Fibroblast of skin of right quadriceps (primary cell): ENCODE data around the gene ZNF512.
A peak's percentile ranks its signal among the peaks of the same experiment; 100 is the strongest.
"Not testable (repeated sequence)": the region's sequence is repeated elsewhere in the genome, so short reads cannot be mapped to it uniquely, and the experiment has no call there.

ENCODE experiments used
- DNase-seq: peaks from one replicate; pipeline ENCODE4 v3.0.0-alpha.2; 2013

ZNF512 gene

DNA sequence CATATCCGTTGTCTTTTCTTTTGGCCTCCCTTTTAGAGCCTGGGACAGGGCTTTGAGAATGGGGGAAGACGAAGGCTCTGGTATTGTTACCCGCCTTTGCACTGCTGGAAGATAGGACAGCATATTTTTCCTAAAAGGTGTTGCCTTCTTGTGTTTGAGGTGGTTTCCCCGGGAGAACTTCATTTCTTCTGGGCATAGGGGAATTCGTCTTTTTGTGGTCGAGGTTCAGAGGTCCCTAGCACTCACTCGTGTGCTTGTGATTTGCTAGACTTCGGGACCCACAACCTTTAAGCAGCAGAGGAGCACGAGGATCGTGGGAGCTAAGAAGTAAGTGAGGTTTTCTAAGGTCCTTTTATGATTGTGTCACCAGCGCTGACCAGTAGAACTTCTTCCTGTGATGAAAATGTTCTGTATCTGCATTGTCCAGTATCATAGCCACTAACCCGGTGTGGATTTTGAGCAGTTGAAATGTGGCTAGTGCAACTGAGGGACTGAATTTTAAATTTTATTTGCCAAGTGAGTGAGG lies 611 bp downstream of the ZNF512 start:
- no peak for DNase-seq

DNA sequence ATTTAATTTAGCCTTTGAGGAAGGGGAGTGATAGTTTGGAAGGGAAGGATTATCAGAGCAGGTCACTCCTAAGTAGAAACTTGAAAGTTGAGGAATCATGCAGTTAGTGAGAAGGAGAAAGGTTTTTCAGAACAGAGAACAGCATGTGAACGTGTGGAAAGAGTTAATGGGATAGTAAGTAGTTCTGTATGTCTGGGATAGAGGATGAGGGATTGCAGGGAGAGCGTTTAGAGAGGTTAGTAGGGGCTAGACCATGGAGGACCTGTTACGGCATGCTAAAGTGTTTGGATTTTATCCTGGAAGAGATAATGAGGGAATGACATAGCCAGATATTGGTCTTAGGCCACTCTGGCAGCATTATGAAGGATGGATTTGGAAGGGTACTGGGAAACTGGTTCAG lies 1.8 kb downstream of the ZNF512 start:
- DNase-seq = no peak

DNA sequence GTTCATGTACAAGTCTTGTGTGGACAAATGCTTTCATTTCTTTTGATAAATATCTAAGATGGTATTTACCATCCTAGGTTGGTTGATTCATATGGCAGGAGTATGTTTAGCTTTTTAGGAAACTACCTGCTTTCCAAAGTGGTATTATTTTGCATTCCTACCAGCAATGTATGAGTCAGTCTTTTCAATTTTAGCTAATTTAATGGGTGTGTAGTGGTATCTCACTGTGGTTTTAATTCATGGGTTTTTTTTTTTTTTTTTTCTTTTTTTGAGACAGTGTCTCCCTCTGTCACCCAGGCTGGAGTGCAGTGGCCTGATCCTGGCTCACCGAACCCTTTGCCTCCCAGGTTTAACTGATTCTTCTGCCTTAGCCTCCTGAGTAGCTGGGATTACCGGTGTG lies 4.2 kb downstream of the ZNF512 start:
- no peak for DNase-seq

GRCh38 chr2:27588308-27588707 lies 5.5 kb downstream of the ZNF512 start:
- DNase-seq = peak; percentile 10

GRCh38 chr2:27591745-27592144 lies 8.9 kb downstream of the ZNF512 start:
- peak; percentile 7 for DNase-seq

DNA sequence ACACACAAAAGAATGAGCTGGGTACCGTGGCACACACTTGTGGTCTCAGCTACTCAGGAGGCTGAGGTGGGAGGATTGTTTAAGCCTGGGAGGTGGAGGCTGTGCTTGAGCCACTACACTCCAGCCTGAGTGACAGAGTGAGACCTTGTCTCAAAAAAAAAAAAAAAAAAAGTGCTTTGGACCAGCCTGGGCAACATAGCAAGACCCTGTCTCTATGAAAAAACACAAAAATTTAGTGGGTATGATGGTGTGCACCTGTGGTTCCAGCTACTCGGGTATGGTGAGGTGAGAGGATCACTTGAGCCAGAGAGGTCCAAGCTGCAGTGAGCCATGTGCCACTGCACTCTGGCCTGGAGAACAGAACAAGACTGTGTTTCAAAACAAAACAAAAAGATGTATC lies 10.4 kb downstream of the ZNF512 start:
- DNase-seq = no peak

DNA sequence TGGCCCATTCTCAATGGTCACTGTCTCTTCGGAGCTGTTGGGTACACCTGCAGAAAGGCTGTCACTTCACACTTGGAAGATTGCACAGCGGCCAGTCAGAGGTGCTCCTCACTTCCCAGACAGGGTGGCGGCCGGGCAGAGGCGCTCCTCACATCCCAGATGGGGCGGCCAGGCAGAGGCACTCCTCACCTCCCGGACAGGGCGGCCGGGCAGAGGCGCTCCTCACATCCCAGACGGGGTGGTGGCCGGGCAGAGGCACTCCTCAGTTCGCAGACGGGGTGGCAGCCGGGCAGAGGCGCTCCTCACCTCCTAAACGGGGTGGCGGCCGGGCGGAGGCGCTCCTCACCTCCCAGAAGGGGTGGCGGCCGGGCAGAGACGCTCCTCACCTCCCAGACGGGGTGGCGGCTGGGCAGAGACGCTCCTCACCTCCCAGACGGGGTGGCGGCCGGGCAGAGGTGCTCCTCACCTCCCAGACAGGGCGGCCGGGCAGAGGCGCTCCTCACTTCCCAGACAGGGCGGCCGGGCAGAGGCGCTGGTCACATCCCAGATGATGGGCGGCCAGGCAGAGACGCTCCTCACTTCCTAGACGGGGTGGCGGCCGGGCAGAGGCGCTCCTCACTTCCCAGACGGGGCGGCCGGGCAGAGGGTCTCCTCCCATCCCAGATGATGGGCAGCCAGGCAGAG lies 11.3 kb downstream of the ZNF512 start:
- not testable (repeated sequence) for DNase-seq

- DNase-seq = not testable (repeated sequence)
Observed at GRCh38 chr2:27595412-27595811, 12.6 kb downstream of the ZNF512 start.

- DNase-seq = no peak
Observed at GRCh38 chr2:27596627-27597026, 13.8 kb downstream of the ZNF512 start.

- DNase-seq = no peak
Observed at GRCh38 chr2:27606611-27607010, 23.8 kb downstream of the ZNF512 start.

DNA sequence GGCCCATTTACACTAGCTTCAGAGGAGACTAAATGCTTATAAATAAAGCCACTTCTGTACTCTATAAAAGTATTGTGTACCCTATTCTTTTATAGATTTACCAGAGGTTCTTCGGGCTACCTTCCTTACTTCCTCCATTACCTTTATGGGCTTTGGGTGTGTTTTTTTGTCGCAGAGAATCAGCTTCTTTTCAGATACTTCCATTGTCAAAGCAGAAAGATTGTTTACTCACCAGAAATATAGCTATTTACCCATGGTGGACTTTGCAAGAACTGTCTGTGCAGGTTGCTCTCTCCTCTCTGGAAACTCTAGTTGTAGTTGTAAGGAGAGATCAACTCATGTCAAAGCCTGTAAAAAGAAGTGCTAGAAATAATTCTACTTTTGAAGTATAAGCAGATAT lies 31.1 kb downstream of the ZNF512 start:
- no peak for DNase-seq

GRCh38 chr2:27615316-27615715 lies 32.5 kb downstream of the ZNF512 start:
- DNase-seq = no peak

- DNase-seq = no peak
Observed at GRCh38 chr2:27621524-27621923, 38.7 kb downstream of the ZNF512 start.

DNA sequence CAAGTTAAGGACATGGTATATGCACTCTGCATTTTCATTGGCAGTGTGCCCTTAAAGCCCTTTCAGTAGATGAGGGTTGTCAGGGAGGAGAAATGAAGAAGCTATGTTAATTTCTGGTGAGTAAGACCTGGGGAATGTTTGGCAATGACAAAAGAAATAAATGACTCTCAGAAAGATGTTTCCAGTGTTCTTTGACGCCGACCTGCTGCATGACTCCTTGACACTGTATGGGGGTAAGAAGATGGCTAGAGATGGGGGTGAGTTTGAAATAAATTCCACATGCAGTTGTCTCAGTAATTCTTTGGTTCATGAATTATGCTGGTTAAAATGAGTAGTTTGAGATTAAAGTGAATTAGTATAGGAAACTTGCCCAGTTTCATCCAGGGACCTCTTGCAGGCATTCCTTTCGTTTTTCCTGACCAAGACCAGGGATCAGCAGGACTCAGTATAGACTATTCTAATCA lies 40.1 kb downstream of the ZNF512 start:
- peak; percentile 95 for DNase-seq

GRCh38 chr2:27624943-27625342 lies 42.1 kb downstream of the ZNF512 start:
- no peak for DNase-seq

DNA sequence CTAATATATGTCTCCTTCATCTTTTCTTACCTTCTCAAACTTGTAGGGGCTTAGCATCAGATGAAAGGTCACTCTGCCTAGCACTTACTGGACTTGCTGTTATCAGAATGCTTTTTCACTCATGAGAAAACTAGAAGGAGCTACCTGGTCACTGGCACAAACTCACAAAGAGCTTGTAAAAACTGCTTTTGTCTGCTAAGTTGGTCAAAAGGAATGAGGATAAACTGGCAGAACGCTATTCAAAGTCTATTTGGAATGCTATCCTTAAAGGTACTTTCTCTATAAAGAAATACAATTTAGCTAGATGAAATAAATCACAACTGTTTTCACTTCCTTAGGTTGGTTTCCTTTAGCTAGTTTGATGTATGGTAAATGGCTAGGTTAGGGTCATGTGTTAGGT lies 43.5 kb downstream of the ZNF512 start:
- DNase-seq = not testable (repeated sequence)

DNA sequence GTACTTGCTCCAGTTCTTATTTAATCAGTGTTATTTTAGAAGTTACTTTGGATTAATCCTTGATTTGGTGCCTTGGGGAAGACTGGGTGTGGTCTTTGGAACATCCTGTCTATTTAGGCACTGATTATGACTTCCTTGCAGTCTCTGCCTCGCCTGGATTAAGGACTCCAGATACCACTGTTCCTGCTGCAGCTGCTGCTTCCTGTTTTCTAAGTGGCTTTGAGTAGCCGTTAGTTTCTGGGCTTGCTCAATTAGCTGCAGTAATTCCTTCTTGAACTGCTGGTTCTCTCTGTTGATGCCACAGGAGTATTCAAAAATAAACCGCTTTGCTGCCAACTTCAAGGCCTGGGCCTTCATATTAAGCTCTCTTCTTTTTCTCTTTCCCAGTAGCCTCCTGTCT lies 44.1 kb downstream of the ZNF512 start:
- not testable (repeated sequence) for DNase-seq

GRCh38 chr2:27627963-27628766 lies 45.3 kb downstream of the ZNF512 start:
- DNase-seq = peak; percentile 89

DNA sequence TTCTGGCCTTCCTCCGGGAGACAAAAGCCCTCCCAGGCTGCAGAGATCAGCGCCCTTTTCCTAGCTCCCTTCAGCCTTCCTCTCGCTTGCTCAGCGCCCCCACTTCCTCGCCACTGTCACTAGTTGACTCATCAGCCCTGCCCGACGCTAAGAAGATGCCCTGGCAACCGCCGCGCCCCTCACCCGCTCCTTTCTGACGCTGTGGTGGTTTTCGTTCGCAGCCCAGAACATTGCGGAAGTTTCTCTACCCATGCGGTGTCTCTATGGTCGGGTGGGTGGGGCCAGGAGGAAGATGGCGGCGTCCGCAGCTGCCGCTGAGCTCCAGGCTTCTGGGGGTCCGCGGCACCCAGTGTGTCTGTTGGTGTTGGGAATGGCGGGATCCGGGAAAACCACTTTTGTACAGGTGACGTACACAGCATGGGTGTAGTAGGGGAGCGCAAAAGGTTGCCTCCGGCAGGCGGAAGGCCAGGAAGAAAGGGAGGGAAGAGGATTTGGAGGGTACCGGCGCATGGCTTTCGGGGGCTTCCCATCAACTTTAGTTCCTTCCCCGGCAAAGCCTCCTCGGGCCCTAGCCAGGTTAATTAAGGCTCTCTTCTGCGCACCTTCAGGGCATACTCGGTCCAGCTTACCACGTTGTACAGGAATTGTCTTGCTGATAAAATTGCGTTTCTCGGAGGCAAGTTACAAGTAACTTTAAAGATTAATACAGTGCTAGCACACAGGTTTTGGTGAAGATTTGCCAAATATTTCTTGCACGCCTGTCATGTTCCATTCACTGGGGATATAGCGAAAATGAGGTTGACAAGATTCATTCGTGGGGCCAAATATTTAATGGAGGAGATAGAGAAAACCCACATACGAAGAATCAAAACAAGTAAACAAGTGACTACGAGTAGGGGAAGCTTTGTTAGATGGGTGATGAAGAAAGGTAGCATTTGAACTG lies 46.2 kb downstream of the ZNF512 start, which contains the start of the genes CCDC121 and GPN1:
Gene CCDC121, minus strand, starts transcription at position 246 of the 943 bp plus-strand sequence. CDS start 1,213 bp downstream, outside the sequence.
Gene GPN1, plus strand, starts transcription at position 284 of the 943 bp plus-strand sequence. Its CDS starts 9 bp downstream, at position 293.
- peak; percentile 93 for DNase-seq

DNA sequence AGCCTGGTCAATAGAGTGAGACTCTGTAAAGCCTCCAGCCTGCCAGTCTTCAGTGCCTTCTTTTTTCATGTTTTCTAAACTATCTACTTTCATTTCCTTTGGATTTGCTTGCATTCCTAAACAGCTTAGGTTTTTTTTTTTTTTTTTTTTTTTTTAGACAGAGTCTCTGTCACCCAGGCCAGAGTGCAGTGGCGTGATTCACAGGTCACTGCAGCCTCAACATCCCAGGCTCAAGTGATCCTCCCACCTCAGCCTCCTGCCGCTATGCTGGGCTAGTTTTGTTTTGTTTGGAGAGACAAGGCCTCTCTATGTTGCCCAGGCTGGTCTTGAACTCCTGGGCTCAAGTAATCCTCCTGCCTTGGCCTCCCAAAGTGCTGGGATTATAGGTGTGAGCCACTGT lies 47.4 kb downstream of the ZNF512 start:
- not testable (repeated sequence) for DNase-seq

DNA sequence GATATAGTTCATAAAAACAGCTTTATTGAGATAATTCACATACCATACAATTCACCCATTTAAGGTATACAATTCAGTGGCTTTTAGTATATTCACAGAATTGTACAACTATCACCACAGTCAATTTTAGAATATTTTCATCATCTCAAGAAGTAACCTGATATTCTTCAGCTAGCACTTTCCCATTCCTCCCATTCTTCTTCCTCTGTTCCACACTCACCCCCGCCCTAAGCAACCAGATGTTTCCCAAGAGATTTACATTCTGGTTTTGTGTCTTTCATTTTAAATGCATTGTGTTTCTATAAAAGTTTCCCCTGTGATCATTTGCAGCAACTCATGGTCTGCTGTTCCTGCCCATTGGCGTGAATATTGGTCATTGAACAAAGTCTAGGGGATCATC lies 51.4 kb downstream of the ZNF512 start:
- no peak for DNase-seq

DNA sequence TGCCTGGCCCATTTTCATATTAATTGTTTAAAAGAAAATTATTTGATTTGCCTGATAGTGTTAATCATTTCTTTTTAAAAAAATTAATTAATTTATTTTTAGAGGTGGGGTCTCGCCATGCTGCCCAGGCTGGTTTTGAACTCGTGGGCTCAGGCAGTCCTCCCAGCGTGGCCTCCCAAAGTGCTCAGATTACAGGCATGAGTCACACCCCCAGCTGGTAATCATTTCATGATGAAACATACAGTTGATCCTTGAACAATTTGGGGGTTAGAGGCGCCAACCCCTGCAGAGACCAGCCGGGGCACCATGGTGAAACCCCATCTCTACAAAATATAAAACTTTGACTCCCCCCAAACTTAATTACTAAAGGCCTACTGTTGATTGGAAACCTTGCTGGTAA lies 53.9 kb downstream of the ZNF512 start:
- peak; percentile 31 for DNase-seq
